NCI-H2227 treated with DMSO at 0.1 percent for 48 hours (cell line): ENCODE measurements around the gene TCF7L1.
"Not testable (repeated sequence)": the region's sequence is repeated elsewhere in the genome, so short reads cannot be mapped to it uniquely, and the experiment has no call there.

Experiments used
- DNase-seq: peaks from one replicate; lab custom pipeline; 2025; lab: John Stamatoyannopoulos, UW

Gene TCF7L1, protein sequence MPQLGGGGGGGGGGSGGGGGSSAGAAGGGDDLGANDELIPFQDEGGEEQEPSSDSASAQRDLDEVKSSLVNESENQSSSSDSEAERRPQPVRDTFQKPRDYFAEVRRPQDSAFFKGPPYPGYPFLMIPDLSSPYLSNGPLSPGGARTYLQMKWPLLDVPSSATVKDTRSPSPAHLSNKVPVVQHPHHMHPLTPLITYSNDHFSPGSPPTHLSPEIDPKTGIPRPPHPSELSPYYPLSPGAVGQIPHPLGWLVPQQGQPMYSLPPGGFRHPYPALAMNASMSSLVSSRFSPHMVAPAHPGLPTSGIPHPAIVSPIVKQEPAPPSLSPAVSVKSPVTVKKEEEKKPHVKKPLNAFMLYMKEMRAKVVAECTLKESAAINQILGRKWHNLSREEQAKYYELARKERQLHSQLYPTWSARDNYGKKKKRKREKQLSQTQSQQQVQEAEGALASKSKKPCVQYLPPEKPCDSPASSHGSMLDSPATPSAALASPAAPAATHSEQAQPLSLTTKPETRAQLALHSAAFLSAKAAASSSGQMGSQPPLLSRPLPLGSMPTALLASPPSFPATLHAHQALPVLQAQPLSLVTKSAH

DNA sequence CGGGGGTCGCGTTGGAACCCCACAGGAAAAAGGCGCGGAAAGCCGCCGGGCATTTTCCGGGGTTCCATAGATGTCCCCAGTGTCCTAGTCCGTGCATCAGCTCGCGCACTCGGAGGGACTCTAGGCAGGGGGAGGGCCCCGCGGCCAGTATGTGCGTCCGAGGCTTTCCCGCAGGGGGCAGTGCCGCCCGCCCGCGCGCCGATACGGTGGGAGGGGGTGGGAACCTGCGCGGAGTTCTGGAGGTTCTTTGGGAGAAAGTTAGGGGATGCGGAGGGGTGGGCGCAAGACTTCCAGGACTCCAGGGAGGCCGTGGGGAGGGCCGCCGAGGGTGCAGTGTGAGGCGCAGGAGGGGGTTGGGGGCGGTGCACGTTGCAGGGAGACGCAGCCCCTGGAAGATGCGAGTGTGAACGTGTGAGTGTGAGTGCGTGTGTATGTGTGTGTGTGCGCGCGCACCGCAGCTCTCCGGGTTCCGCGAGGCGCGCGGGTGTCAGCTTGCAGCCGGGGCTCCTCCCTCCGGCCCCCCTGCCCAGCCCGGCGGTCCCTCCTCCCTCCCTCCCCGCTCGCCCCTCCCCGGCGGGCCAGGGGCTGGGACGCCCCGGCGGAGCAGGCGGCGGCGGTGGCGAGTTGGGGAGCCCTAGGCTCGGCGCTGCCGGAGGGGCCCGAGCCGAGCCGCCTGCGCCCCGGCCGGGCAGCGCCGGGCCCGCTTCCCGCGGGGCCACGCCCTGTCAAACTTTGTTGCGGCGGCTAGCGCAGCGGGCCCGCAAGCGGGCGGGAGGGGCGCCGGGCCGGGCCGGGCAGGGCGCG, at the start of gene TCF7L1:
Gene TCF7L1 (plus strand): TSS at position 559 of the 804 bp plus-strand sequence. CDS start 293 bp downstream, outside the sequence.
- DNase-seq: peak; percentile 83

DNA sequence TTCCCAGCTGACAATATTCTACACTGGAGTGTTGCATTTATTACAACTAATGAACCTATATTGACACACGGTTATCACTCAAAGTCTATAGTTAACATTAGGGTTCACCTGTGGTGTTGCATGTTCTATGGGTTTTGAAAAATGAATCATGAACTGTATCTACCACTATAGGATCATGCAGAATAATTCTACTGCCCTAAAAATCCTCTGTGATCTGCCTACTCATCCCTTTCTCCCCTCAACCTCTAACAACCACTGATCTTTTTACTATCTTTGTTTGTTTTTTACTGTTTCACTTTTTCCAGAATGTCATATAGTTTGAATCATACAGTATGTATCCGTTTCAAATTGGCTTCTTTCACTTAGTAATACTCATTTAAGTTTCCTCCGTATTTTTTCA, 47.6 kb upstream of the TCF7L1 start:
- DNase-seq: no peak

DNA sequence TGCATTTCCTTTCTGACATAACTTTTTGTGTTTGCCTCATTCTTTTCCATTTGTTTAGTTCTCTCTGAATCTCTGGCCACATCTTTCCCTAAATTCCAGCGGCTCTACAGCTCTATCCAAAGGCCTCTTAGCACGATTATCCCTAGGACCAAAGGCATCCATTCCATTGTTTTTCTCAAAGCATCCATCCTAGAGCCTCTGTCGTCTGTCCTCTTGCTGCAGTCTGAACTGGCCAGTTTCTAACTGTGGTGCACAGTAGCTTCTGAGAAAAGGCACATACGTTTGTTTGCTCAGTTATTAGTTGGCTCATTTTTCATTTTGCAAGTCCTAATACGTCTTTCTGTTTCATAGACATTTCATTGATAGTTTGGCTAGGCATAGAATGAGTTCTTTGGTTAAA, 45.7 kb upstream of the TCF7L1 start:
- no peak for DNase-seq

DNA sequence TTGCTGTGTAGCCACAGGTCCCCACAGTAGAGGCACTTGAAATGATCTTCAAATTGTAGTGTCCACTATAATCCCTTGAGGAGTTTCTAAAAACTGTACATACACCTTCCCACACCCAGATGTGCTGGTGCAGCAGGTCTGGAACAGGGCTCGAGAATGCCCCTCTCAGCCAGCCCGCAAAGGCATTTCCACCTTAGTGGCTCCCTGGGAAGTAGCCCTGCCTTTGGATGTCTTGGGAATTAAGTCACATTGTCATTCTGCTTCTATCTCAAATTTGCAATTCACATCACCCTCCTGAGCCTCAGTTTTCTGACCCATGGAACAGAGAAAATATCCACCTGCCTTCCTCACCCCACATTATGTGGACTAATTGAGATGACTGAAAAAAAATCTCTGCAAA, 44.3 kb upstream of the TCF7L1 start:
- no peak for DNase-seq

DNA sequence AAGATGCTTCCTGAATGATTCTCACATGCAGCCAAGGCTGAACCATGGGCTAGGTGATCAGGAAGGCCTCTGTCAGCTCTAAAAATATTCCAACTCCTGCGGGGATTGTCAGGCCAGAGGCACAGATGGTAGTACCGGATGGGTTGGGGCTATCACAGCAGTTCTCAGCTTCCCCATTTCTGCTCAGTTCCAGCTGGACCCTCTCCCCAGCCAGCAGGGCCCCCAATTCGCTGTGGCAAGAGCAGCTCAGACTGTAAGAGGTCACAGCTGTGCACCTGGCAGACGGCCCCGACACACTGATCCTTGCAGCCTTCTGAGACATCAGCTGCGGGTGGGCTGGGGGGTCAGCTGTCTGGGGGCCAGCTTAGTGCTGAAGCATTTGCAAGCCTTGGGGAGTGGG, 43.6 kb upstream of the TCF7L1 start:
- no peak for DNase-seq

DNA sequence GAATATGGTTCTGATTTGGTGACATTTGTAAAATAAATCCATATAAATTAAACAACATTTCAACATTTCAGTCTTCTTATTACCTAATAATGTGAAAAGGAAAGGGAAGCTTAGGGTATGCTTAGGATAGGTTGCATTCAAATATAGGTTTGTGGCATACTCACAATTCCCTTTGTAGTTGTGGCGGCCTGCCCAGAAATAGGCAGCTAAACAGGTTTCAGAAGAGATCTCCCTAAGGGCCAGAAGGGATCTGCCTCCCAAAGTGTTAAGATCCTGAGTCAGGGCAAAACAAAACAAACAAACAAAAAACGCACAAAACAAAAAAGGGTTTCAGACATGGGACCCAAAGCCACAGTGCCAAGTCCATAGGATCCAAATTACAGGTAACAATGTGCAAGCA, 41.4 kb upstream of the TCF7L1 start:
- no peak for DNase-seq

DNA sequence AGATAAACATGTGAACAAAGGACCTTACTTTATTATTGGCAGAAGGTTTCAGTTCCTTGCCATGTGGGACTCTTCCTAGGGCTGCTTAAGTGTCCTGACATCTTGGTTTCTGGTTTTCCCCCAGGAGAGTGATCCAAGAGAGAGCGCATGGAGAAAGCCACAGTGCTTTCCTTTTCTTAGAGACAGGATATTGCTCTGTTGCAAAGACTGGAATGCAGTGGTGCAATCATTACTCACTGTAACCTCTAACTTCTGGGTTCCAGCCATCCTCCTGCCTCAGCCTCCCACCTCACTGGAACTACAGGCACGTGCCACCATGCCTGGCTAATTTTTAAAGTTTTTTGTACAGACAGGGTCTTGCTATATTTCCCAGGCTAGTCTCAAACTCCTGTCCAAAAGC, 38.1 kb upstream of the TCF7L1 start:
- no peak for DNase-seq

DNA sequence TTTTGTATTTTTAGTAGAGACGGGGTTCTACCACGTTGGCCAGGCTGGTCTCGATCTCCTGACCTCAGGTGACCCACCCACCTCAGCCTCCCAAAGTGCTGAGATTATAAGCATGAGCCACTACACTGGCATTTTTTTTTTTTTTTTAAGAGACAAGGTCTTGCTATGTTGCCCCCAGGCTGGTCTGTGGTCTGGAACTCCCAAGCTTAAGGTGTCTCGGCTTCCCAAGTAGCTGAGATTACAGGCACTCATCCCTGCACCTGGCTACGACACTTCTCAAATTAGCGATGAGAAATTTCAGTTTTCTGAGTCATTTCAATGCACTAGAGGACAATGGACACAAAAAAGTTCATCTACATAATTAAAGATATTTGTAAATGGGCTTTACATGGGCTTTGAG, 36.6 kb upstream of the TCF7L1 start:
- no peak for DNase-seq

DNA sequence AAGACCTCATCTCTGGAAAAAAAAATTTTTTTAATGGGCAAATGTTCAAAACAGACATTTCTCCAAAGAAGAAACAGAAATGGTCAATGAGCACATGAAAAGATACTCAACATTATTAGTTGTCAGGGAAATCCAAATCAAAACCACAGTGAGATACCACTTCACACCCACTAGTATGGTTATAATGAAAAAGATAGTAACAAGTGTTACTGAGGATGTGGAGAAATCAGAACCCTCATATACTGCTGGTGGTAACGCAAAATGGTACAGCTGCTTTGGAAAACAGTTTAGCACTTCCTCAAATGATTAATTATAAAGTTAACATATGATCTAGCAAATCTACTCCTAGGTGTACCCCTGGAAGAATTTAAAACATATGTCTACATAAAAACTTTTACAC, 29.0 kb upstream of the TCF7L1 start:
- DNase-seq: no peak

DNA sequence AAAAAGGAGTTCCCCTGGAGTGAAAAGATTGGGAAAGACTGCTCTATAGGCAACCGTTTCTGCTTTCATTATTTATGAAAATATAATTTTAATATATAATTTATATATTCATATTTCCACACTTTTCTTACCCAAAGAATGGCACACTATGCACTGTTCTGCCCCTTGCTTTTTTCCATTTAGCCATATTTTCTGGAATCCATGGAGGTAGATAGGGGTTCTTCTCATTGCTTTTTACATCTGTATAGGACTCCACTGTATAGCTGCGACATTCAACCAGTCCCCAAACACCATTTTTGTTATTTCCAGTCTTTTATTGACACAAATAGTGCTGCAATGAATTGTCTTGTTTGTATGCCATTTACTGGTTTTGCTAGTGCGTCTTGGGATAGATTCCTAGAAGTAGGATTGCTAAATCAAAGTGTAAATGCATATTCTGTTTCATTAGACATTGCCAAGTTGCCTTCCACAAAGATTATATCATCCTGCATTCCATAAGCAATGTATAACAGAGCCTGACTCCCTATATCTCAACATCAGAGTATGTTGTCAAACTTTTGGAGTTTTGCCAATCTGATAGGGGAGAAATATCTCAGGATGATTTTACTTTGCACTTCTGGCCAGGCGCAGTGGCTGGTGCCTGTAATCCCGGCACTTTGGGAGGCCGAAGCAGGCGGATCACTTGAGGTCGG, 26.6 kb upstream of the TCF7L1 start:
- no peak for DNase-seq

DNA sequence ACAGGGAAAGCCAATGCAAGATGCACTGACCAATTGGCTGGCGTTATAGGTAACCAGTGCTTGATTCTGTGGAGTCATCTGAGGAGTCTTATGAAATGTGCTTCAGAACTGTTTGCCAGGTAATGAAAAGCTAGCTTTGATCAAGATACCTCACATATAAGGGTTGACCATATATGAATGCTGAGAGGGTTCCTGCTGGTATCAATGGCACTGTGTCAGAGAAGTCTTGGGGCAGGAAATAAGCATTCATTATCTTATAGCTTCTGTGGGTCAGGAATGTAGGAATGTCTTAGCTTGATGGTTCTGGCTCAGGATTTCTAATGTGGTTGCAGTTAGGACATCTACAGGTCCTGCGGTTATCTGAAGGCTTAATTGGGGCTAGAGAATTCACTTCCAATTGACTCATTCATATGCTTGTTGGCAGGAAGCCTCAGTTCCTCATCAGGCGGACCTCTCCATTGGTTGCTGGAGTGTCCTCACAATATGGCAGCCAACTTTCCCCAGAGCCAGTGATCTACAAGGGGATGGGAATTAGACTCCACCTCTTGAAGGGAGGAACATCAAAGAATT, 22.1 kb upstream of the TCF7L1 start:
- no peak for DNase-seq

DNA sequence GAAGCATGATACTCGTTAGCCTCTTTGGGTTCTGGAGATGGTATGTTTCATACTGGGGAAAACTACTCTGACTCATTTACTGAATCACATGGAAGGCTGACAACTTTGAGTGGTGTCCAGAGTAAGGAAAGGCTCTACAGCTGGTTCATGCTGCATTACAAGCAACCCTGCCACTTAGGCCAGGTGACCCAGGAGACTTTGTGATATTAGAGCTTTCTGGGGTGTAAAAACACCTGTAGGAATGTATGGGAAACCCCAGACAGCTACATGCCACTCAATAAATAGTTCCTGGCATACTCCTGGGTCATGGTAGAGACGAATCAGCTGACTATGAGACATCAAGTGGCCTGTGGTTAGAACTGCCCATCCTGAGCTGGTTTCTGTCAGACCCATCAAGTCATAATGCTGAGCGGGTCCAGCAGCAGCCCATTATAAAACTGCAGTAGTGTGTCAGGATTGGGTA, 21.3 kb upstream of the TCF7L1 start:
- DNase-seq: no peak

DNA sequence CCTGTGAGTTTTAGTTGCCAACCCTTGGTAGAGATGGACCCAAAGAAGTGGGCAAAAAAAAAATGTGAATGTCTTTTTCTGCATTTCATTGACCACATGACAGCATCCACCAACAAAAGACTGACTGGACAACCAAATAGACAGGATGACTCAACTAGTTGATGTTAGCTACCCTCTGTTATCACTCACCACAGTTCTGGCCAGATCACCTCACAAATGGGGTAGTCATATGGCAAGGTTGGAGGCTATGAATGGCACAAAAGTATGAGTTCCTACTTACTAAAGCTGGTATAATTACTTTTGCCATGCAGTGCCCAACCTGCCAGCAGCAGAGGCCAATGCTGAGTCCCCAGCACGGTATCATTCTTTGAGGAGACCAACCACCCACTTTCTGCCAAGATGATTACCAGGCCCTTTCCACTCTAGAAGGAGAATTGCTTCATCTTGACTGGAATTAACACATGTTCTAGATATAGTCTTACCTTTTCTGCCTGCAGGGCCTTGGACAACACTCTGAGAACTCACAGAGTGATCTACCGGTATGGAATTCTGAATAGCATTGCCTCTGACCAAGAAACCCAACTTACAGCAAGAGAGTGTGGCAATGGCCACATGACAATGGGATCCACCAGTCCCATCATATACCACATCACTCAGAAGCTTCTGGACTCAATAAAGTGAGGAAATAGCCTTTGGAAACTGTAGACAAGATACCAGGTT, 20.1 kb upstream of the TCF7L1 start:
- DNase-seq: no peak

DNA sequence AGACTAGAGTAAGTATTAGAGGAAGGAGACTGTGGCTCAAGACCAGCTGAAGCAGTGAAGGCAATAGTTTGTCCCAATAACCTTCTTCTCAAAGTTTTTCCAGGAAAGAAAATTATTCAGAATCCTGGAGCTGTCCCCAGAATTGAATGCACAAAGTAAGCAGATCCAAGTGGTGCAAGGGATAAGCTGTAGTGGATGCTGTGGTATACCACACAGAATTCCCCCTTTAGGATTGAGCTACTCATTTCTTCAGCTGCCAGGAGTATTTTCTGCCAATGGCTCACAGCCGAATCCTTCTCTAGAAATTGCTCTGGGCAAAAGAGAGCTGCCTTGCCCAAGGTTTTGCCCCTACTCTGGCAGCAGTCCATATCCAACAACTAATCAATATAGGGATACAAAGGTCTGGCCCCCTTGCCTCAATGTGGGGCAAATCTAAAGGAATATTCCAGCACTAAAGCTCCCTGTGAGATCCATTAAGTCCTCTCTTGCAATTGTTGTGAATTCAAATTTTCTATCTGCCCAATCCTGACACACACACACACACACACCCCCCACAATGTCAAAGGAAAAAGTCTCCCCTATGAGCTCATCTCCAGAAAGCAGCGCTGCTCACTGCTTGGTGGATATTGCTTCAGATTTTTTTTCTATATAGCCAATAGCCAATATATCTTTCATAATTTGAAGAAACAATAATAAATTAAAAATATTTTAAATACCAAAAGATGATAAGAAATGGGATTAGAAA, 18.4 kb upstream of the TCF7L1 start:
- DNase-seq: no peak

DNA sequence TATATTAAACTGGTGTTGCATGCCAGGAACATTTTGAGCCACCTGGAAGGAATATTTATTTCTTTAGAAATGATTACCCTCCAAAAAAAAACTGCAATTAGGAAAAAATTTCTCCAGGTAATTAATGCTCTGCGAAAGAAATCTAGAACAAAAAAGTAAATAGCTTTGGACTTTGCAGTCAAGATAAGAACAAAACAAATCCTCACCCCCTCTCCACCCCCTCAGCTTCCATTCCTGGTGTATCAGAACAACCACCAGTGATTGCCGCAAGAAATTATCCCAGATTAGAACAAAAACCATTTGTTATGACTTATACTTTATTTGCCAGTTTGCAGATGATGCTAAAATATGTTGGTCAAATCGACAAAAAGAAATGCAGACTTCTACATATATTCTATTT, 17.0 kb upstream of the TCF7L1 start:
- DNase-seq: no peak

DNA sequence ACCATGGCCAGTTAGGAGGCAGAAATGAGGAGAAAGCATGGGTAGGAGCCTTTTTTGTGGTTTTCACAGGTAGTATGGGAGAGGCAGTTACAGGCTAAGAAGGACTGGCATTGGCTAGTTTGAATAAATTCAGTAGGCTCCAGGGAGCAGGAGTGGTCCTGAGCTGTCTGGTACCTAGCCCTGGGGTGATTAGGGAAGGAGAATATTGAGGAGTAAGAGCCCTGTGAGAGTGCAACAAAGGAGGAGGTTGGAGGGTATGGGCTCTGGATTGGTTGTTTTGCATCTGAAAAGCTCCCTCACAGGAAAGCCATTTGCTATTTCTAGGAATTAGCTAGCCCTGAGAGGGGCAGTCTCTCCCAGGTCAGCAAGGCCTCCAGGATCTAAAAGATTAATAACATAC, 13.3 kb upstream of the TCF7L1 start:
- no peak for DNase-seq

DNA sequence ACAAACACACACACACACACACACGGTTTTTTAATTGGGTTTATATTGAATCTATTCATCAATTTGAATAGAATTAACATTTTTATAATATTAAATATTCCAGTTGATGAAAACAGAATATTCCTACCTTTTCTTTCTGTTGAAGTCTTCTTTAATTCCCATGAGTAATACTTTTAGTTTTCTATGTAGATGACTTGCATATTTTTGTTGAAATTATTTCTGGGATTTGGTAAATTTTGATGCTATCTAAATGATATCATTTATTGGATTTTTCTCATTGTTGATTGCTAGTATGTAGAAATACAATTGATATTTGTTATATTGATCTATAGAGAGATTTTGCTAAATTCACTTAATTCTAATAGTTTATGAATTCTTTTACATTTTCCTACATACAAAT, 12.8 kb upstream of the TCF7L1 start:
- no peak for DNase-seq

DNA sequence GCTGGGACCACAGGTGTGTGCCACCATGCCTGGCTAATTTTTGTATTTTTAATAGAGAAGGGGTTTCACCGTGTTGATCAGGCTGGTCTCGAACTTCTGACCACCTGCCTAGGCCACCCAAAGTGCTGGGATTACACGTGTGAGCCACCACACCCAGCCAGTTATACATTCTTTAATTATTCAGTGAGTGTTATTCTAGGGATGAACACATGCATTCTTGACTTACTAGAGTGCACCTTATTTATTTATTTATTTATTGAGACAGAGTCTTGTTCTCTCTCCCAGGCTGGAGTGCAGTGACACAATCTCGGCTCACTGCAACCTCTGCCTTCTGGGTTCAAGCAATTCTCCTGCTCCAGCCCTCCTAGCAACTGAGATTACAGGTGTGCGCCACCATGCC, 6.7 kb upstream of the TCF7L1 start:
- not testable (repeated sequence) for DNase-seq

DNA sequence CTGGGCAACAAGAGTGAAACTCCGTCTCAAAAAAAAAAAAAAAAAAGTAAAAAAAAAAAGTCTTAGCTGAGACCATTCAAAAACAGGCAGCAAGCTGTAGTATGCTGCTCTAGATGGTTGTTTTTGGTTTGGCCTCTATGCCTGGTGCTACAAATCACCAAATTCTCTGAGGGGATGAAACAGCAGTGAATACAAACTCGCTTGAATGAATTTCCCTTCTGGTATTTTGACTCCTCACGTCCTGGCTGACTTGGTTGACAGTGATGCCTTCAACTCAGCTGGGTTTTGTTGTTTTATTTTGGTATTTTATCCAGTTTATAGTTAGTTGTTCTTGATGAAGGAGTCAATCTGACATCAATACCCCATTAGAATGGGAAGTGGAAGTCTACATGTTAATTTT, 3.3 kb upstream of the TCF7L1 start:
- DNase-seq: no peak

DNA sequence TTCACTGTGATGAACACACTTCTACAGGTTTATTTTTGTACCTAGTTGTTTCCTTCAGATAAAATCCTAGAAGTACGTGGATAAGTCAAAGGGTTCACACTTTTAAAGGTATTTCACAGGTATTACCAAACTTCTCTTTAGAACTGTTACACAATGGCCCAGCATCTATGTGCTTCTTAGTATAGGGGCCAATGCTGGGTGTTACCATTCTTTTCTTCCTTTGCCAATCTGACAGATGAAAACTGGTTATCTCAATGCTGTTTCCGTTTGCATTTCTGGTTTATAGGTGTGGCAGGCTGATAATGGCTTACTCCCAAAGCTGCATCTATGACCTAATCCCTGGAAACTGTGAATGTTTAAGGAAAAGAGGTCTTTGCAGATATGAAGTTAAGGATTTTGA, 2.8 kb upstream of the TCF7L1 start:
- no peak for DNase-seq

DNA sequence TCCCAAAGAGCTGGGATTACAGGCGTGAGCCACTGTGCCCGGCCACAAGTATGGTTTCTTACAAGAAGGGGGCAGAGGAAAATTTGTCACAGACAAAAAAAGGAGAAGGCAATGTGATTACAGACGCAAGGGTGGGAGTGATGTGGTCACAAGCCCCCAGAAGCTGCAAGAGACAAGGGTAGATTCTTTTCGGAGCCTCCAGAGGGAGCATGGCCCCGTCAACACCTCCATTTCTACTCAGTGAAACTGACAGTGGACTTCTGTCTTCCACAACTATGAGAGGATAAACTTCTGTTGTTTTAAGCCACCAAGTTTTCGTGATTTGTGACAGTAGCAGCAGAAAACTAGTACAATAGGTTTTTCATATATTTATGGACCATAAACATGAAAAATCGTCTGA, 2.1 kb upstream of the TCF7L1 start:
- peak; percentile 14 for DNase-seq
